IMR-90 (cell line): ENCODE measurements around the gene APOH. TPM values are rescaled to one million over a fixed set of nuclear protein-coding genes. Genes with fewer than 3 reads are reported as not detected.
A peak's percentile ranks its signal among the peaks of the same experiment; 100 is the strongest.

Source experiments
- ATAC-seq: fragments of 200-7000 bp; cut with Tn5 transposase; 2 replicates; pipeline ENCODE4 v1.9.1; 2020; ENCODE audit warnings: low read depth, mild to moderate bottlenecking, moderate library complexity
- BruUV-seq: library from RNA; stranded (reverse); fragments of 400-500 nt; replicated peaks from 2 replicates; lab custom pipeline; 2021; lab: Mats Ljungman, UMichigan
- CTCF ChIA-PET: fragments of 300-600 bp; formaldehyde crosslinking; extraction: SDS; loops from one replicate; lab custom pipeline; 2021; ENCODE audit warnings: antibody characterized with exemption; lab: Yijun Ruan, JAX
- POLR2A ChIA-PET: fragments of 300-600 bp; sonication (Branson Sonifier 250); formaldehyde crosslinking; loops from one replicate; lab custom pipeline; 2022; ENCODE audit warnings: antibody characterized with exemption; ENCODE audit not compliant: unreplicated experiment; lab: Charles Lee
- DNase-seq: peaks from one replicate; pipeline ENCODE4 v3.0.0; 2013
- H2AFZ ChIP-seq: replicated peaks from 2 replicates; pipeline ENCODE3; 2013; ENCODE audit warnings: low read length, mild to moderate bottlenecking; ENCODE audit not compliant: poor library complexity
- H2AK5ac ChIP-seq: 2 replicates; pipeline ENCODE4 v1.6.1; 2013; ENCODE audit warnings: low read depth, low read length, inconsistent platforms
- H2AK9ac ChIP-seq: replicated peaks from 2 replicates; pipeline ENCODE3; 2013; ENCODE audit warnings: mild to moderate bottlenecking, low read depth, low read length, moderate library complexity; ENCODE audit not compliant: poor library complexity
- H2BK120ac ChIP-seq: 2 replicates; pipeline ENCODE4 v1.6.1; 2013; ENCODE audit warnings: low read depth, low read length, inconsistent platforms
- H2BK15ac ChIP-seq: 3 replicates; pipeline ENCODE4 v1.6.1; 2013; ENCODE audit warnings: low read depth, low read length, inconsistent platforms
- H2BK20ac ChIP-seq: 2 replicates; pipeline ENCODE4 v1.6.1; 2013; ENCODE audit warnings: low read depth, mild to moderate bottlenecking, inconsistent platforms, low read length, moderate library complexity
- H2BK5ac ChIP-seq: 2 replicates; pipeline ENCODE4 v1.6.1; 2013; ENCODE audit warnings: mild to moderate bottlenecking, low read depth, low read length, inconsistent platforms; ENCODE audit not compliant: poor library complexity, severe bottlenecking
- H3K14ac ChIP-seq: replicated peaks from 2 replicates; pipeline ENCODE4 v1.6.1; 2013; ENCODE audit warnings: low read depth, low read length, inconsistent platforms
- H3K18ac ChIP-seq: 2 replicates; pipeline ENCODE4 v1.6.1; 2013; ENCODE audit warnings: low read depth, low read length, control low read depth
- H3K23ac ChIP-seq: 2 replicates; pipeline ENCODE4 v1.6.1; 2013; ENCODE audit warnings: low read depth, low read length, inconsistent platforms
- H3K27ac ChIP-seq: 2 replicates; pipeline ENCODE4 v1.5.1; 2013; ENCODE audit warnings: mild to moderate bottlenecking, control low read depth, low read length; ENCODE audit not compliant: insufficient read depth
- H3K27me3 ChIP-seq: 2 replicates; pipeline ENCODE4 v1.6.1; 2013; ENCODE audit warnings: low read length; ENCODE audit not compliant: control insufficient read depth, insufficient read depth
- H3K36me3 ChIP-seq: 2 replicates; pipeline ENCODE4 v1.6.1; 2013; ENCODE audit warnings: low read length, mixed read lengths; ENCODE audit not compliant: control insufficient read depth, insufficient read depth
- H3K4ac ChIP-seq: 2 replicates; pipeline ENCODE4 v1.6.1; 2013; ENCODE audit warnings: low read depth, low read length, inconsistent platforms
- H3K4me1 ChIP-seq: 2 replicates; pipeline ENCODE4 v1.6.1; 2013; ENCODE audit warnings: low read length, mixed read lengths; ENCODE audit not compliant: control insufficient read depth, insufficient read depth
- H3K4me2 ChIP-seq: 2 replicates; pipeline ENCODE4 v1.6.1; 2013; ENCODE audit warnings: low read depth, mild to moderate bottlenecking, control low read depth, low read length, moderate library complexity
- H3K4me3 ChIP-seq: 2 replicates; pipeline ENCODE4 v1.5.1; 2013; ENCODE audit warnings: low read depth, mild to moderate bottlenecking, control low read depth, low read length, moderate library complexity; ENCODE audit not compliant: insufficient read depth
- H3K56ac ChIP-seq: 2 replicates; pipeline ENCODE4 v1.6.1; 2013; ENCODE audit warnings: low read length, inconsistent platforms; ENCODE audit not compliant: insufficient read depth; ENCODE audit errors: extremely low read depth
- H3K79me1 ChIP-seq, 2 experiments: 2 replicates each; pipeline ENCODE4 v1.6.1; 2013; ENCODE audit warnings: low read length in 2 of 2, inconsistent platforms in 1 of 2, low read depth in 1 of 2
- H3K9ac ChIP-seq: 2 replicates; pipeline ENCODE4 v1.6.1; 2013; ENCODE audit warnings: low read depth, low read length, control low read depth
- H3K9me1 ChIP-seq: 2 replicates; pipeline ENCODE4 v1.6.1; 2013; ENCODE audit warnings: low read length, inconsistent platforms; ENCODE audit not compliant: insufficient read depth
- H3K9me3 ChIP-seq: 2 replicates; pipeline ENCODE4 v1.6.1; 2013; ENCODE audit warnings: low read length; ENCODE audit not compliant: control insufficient read depth, insufficient read depth
- H4K20me1 ChIP-seq: 2 replicates; pipeline ENCODE4 v1.6.1; 2013; ENCODE audit warnings: low read length, inconsistent platforms; ENCODE audit not compliant: insufficient read depth
- H4K5ac ChIP-seq: 2 replicates; pipeline ENCODE4 v1.6.1; 2013; ENCODE audit warnings: mild to moderate bottlenecking, low read depth, low read length, control low read depth
- H4K8ac ChIP-seq, 2 experiments: 2 replicates each; pipeline ENCODE4 v1.6.1; 2013; ENCODE audit warnings: low read depth in 2 of 2, low read length in 2 of 2, control low read depth in 1 of 2, inconsistent platforms in 1 of 2
- H4K91ac ChIP-seq: 2 replicates; pipeline ENCODE4 v1.6.1; 2013; ENCODE audit warnings: low read depth, low read length, inconsistent platforms; ENCODE audit not compliant: insufficient read depth
- CEBPB ChIP-seq: IDR thresholded peaks from 2 replicates; pipeline ENCODE4 v1.6.1; 2012; ENCODE audit warnings: low read depth, low read length, improper control_type of control experiment
- MAZ ChIP-seq: IDR thresholded peaks from 2 replicates; pipeline ENCODE4 v1.6.1; 2012; ENCODE audit warnings: low read depth, mild to moderate bottlenecking, low read length, improper control_type of control experiment, moderate library complexity, borderline replicate concordance
- WGBS, 2 experiments: methylation state at CpG; one replicate each; pipeline versions ENCODE4 v1.1.5 to v1.1.7; 2013; ENCODE audit warnings: missing lambda C conversion rate in 2 of 2; ENCODE audit not compliant: insufficient read length in 1 of 2; ENCODE audit errors: extremely low coverage in 2 of 2; 5-methylcytosine and 5-hydroxymethylcytosine counted together
- dilution Hi-C: fragments of 300-500 bp; cut with HindIII; formaldehyde crosslinking; loops from one replicate; pipeline ENCODE4 v1.14.3; 2018; ENCODE audit warnings: low sequenced_read_pairs; ENCODE audit not compliant: unreplicated experiment
- in situ Hi-C: fragments of 300-500 bp; cut with MboI; formaldehyde crosslinking; loops from 3 replicates; pipeline ENCODE4 v1.14.3; 2019; ENCODE audit warnings: low sequenced_read_pairs, inconsistent platforms, mixed read lengths
- intact Hi-C: fragments of 100-400 bp; cut with micrococcal nuclease; formaldehyde crosslinking; loops from 2 replicates; pipeline ENCODE4 v1.10.0; 2022
- polyA plus RNA-seq, 3 experiments: library from polyadenylated mRNA; depleted of rRNA; stranded (reverse); fragments of >200 nt; gene quantifications; 2 replicates each; pipeline ENCODE4 v1.2.3, GENCODE V29; 2012; ENCODE audit warnings: low replicate concordance in 1 of 3
- total RNA-seq: library from RNA; depleted of rRNA; stranded (reverse); fragments of >200 nt; gene quantifications from 2 replicates; pipeline ENCODE4 v1.2.3, GENCODE V29; 2012
- TF ChIP-seq, protein P1 (sequence below): fragments of 150-350 bp; IDR thresholded peaks from 2 replicates; pipeline ENCODE4 v1.6.1; 2017; ENCODE audit warnings: mild to moderate bottlenecking, antibody characterized with exemption, low read length, low read depth
- TF ChIP-seq, protein P2 (sequence below): conservative IDR thresholded peaks from 2 replicates; pipeline ENCODE4 v1.5.1; 2012; ENCODE audit warnings: mild to moderate bottlenecking, low read depth, low read length, improper control_type of control experiment

Gene APOH
- total and polyA plus RNA-seq, 2 of the 4 experiments (the other 2 are of a cell fraction) = not detected

DNA sequence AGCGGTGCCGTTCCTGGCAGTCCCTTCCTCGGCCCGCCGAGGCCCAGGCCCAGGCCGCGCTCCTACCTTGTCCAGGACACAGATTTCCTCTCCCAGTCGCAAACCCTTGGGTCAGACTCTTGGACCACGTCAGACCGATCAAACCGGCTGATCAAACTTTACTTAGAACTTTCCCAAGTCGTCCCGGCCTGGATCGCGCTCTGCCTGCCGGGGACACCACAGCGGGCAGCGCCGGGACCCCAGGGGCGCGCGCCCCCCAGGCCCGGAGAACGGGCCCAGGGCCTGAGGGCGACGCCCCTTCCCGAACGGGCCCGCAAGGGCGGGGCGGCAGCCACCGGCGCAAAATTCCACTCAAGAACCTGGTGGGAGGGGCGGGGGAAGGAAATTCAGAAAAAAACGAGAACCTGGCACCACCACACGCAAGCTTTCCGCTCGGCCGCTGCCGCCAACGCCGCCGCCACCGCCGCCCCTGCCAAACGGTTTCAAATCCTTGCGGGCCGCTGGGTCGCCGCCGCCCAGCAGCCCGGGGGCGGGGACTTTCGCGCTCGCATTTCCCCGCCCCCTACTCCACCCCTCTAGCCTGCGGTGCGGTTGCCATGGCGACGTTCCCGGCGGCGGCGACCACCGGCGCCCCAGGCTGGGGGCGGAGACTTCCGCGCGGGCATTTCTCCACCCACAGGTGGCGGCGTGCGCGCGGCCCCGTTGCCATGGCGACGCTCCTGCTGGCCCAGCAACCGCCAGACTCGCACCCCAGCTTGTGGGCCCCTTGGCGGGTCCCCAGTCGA lies 37.4 kb downstream of the APOH start, which contains the start of gene CEP112:
Gene CEP112 (minus strand): TSS at position 541 of the 785 bp plus-strand sequence.
- peak within 1 kb of the TSS; percentile 39 to 49; a peak in 2 of 4 replicates for H4K8ac ChIP-seq
- H4K91ac ChIP-seq = peak within 1 kb of the TSS; percentile 58
- 1% methylated on average over 40 of the region's 83 CpGs; no CpG with 5 or more reads in 1 of the 2 experiments for WGBS, 2 experiments
- ChIA-PET CTCF (interaction anchor here (0.6 to 0.7 kb wide), 3 partner anchors 144 to 696 kb away, joined by 3 to 7 read pairs (median 3); no protein-coding TSS in a partner anchor), POLR2A (no interaction called here)
- H2AK9ac ChIP-seq = peak within 1 kb of the TSS; percentile 83
- H3K27me3 ChIP-seq = no peaks in the 10 kb centered on the region
- 0 out of 2 replicates have a peak within 1 kb of the TSS, but pooled peaks have one; percentile 33 for H2BK120ac ChIP-seq
- H3K9ac ChIP-seq = peak within 1 kb of the TSS; percentile 76
- peak within 1 kb of the TSS; percentile 9; the same call in 1 of the 2 replicates for H4K5ac ChIP-seq
- H3K23ac ChIP-seq = peak within 1 kb of the TSS; percentile 70
- H3K36me3 ChIP-seq = no peaks in the 10 kb centered on the region
- peak within 1 kb of the TSS; percentile 62 for H3K4me3 ChIP-seq
- TF ChIP-seq, protein P1, sequence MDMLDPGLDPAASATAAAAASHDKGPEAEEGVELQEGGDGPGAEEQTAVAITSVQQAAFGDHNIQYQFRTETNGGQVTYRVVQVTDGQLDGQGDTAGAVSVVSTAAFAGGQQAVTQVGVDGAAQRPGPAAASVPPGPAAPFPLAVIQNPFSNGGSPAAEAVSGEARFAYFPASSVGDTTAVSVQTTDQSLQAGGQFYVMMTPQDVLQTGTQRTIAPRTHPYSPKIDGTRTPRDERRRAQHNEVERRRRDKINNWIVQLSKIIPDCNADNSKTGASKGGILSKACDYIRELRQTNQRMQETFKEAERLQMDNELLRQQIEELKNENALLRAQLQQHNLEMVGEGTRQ = 0 out of 2 replicates have a peak, but pooled peaks have one; percentile 3
- TF ChIP-seq, protein P2, sequence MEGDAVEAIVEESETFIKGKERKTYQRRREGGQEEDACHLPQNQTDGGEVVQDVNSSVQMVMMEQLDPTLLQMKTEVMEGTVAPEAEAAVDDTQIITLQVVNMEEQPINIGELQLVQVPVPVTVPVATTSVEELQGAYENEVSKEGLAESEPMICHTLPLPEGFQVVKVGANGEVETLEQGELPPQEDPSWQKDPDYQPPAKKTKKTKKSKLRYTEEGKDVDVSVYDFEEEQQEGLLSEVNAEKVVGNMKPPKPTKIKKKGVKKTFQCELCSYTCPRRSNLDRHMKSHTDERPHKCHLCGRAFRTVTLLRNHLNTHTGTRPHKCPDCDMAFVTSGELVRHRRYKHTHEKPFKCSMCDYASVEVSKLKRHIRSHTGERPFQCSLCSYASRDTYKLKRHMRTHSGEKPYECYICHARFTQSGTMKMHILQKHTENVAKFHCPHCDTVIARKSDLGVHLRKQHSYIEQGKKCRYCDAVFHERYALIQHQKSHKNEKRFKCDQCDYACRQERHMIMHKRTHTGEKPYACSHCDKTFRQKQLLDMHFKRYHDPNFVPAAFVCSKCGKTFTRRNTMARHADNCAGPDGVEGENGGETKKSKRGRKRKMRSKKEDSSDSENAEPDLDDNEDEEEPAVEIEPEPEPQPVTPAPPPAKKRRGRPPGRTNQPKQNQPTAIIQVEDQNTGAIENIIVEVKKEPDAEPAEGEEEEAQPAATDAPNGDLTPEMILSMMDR = no peak
- 0 out of 2 replicates have a peak, but pooled peaks have one; percentile 5 for TF ChIP-seq MAZ
- no peak for TF ChIP-seq CEBPB
- in situ Hi-C loops (loop anchor here (10.0 kb wide), 1 partner anchor 713 kb away; no protein-coding TSS in a partner anchor), intact Hi-C loops (no loop called here), dilution Hi-C loops (no loop called here)
- no peak within 1 kb of the TSS for H2BK20ac ChIP-seq
- peak within 1 kb of the TSS; percentile 51 for H3K27ac ChIP-seq
- H3K9me3 ChIP-seq = no peaks in the 10 kb centered on the region
- H2AFZ ChIP-seq = peak within 1 kb of the TSS; percentile 95
- H3K14ac ChIP-seq = peak within 1 kb of the TSS; percentile 60
- H3K4me2 ChIP-seq = peak within 1 kb of the TSS; percentile 83
- no peaks in the 10 kb centered on the region for H3K9me1 ChIP-seq
- BruUV-seq = no TSS peak
- peaks cover 7% of the 10 kb centered on the region for H3K4me1 ChIP-seq
- H3K4ac ChIP-seq = peak within 1 kb of the TSS; percentile 56
- H3K79me1 ChIP-seq = peaks cover 1 to 24% of the 10 kb centered on the region in 2 experiments; a peak in 3 of 4 replicates
- no peak within 1 kb of the TSS for H2AK5ac ChIP-seq
- DNase-seq = peak; percentile 53
- no peak within 1 kb of the TSS for H2BK15ac ChIP-seq
- H2BK5ac ChIP-seq = no peak within 1 kb of the TSS
- ATAC-seq = peak; percentile 86
- H4K20me1 ChIP-seq = no peaks in the 10 kb centered on the region; the same call in 1 of the 2 replicates
- peak within 1 kb of the TSS; percentile 61; the same call in 1 of the 2 replicates for H3K56ac ChIP-seq
- H3K18ac ChIP-seq = no peak within 1 kb of the TSS
